ENCODE data around the gene ZNF384.

The ZNF384 gene

DNA sequence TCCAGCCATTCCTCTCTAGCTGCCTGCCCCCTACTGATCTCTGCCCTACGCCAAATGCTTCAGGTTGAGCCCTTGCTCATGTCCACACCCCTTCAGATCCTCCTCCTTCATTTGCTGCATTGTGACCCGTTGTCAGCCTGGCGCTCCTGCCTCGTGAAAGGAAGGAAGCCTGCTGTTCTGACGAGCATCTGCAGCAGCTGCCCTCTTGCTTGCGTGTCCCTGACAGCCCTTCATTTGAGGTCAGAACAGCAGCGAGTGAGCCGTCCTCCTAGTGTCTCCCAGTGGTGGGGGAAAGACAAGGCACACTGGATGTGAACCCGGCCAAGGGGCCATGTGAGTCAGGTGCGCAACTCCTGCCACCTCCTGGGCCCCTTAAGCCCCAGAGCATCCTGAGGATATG lies 14.5 kb upstream of the ZNF384 start:
- no peak for DNase-seq (ENCODE audit: low read depth)
- TF ChIP-seq, protein P1, sequence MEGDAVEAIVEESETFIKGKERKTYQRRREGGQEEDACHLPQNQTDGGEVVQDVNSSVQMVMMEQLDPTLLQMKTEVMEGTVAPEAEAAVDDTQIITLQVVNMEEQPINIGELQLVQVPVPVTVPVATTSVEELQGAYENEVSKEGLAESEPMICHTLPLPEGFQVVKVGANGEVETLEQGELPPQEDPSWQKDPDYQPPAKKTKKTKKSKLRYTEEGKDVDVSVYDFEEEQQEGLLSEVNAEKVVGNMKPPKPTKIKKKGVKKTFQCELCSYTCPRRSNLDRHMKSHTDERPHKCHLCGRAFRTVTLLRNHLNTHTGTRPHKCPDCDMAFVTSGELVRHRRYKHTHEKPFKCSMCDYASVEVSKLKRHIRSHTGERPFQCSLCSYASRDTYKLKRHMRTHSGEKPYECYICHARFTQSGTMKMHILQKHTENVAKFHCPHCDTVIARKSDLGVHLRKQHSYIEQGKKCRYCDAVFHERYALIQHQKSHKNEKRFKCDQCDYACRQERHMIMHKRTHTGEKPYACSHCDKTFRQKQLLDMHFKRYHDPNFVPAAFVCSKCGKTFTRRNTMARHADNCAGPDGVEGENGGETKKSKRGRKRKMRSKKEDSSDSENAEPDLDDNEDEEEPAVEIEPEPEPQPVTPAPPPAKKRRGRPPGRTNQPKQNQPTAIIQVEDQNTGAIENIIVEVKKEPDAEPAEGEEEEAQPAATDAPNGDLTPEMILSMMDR (IDR thresholded peaks at IDR 0.05; ENCODE audit: low read length, missing control alignments) = no peak
- H3K4me3 ChIP-seq (replicated peaks; ENCODE audit: low read depth, low read length) = no peak overlapping the region

GRCh38 chr12:6701078-6701768 lies 12.0 kb upstream of the ZNF384 start:
- TF ChIP-seq, protein P1 (IDR thresholded peaks at IDR 0.05; ENCODE audit: low read length, missing control alignments) = no peak
- no peak for DNase-seq (ENCODE audit: low read depth)
- peak overlapping the region; percentile 46 for H3K4me3 ChIP-seq (replicated peaks; ENCODE audit: low read depth, low read length)

- H3K4me3 ChIP-seq (replicated peaks; ENCODE audit: low read depth, low read length) = peak within 1 kb of the TSS; percentile 46
- TF ChIP-seq, protein P1 (IDR thresholded peaks at IDR 0.05; ENCODE audit: low read length, missing control alignments) = no peak
- no peak for DNase-seq (ENCODE audit: low read depth)
Observed at GRCh38 chr12:6700646-6701051, 11.5 kb upstream of the ZNF384 start, which contains the start of gene PIANP. Gene PIANP, minus strand, starts transcription at chr12:6700815. Its CDS starts 2,754 bp downstream, at chr12:6698061.

- no peak for DNase-seq (ENCODE audit: low read depth)
Observed at GRCh38 chr12:6699989-6700645, 10.9 kb upstream of the ZNF384 start.

GRCh38 chr12:6699259-6699988 lies 10.2 kb upstream of the ZNF384 start:
- no peak for DNase-seq (ENCODE audit: low read depth)
- peak overlapping the region; percentile 45 for H3K4me3 ChIP-seq (replicated peaks; ENCODE audit: low read depth, low read length)
- TF ChIP-seq, protein P1 (IDR thresholded peaks at IDR 0.05; ENCODE audit: low read length, missing control alignments) = no peak

More at GRCh38 chr12:6699989-6700645, 10.9 kb upstream of the ZNF384 start:
- TF ChIP-seq, protein P1 (IDR thresholded peaks at IDR 0.05; ENCODE audit: low read length, missing control alignments) = no peak
- peak overlapping the region; percentile 45 for H3K4me3 ChIP-seq (replicated peaks; ENCODE audit: low read depth, low read length)

GRCh38 chr12:6698352-6699046 lies 9.3 kb upstream of the ZNF384 start:
- TF ChIP-seq, protein P1 (IDR thresholded peaks at IDR 0.05; ENCODE audit: low read length, missing control alignments) = no peak
- no peak overlapping the region for H3K4me3 ChIP-seq (replicated peaks; ENCODE audit: low read depth, low read length)
- no peak for DNase-seq (ENCODE audit: low read depth)

Data from fibroblast of pulmonary artery (primary cell).